IMR-90 (cell line): ENCODE data around the gene PIGP. TPM values are rescaled to one million over a fixed set of nuclear protein-coding genes. Genes with fewer than 3 reads are reported as not detected.

Experiments used
- ATAC-seq: fragments of 200-7000 bp; cut with Tn5 transposase; 2 replicates; pipeline ENCODE4 v1.9.1; 2020; ENCODE audit warnings: low read depth, mild to moderate bottlenecking, moderate library complexity
- BruUV-seq: library from RNA; stranded (reverse); fragments of 400-500 nt; replicated peaks from 2 replicates; lab custom pipeline; 2021; lab: Mats Ljungman, UMichigan
- CTCF ChIA-PET: fragments of 300-600 bp; formaldehyde crosslinking; extraction: SDS; loops from one replicate; lab custom pipeline; 2021; ENCODE audit warnings: antibody characterized with exemption; lab: Yijun Ruan, JAX
- POLR2A ChIA-PET: fragments of 300-600 bp; sonication (Branson Sonifier 250); formaldehyde crosslinking; loops from one replicate; lab custom pipeline; 2022; ENCODE audit warnings: antibody characterized with exemption; ENCODE audit not compliant: unreplicated experiment; lab: Charles Lee
- DNase-seq: peaks from one replicate; pipeline ENCODE4 v3.0.0; 2013
- H2AFZ ChIP-seq: replicated peaks from 2 replicates; pipeline ENCODE3; 2013; ENCODE audit warnings: low read length, mild to moderate bottlenecking; ENCODE audit not compliant: poor library complexity
- H2AK5ac ChIP-seq: 2 replicates; pipeline ENCODE4 v1.6.1; 2013; ENCODE audit warnings: low read depth, low read length, inconsistent platforms
- H2AK9ac ChIP-seq: replicated peaks from 2 replicates; pipeline ENCODE3; 2013; ENCODE audit warnings: mild to moderate bottlenecking, low read depth, low read length, moderate library complexity; ENCODE audit not compliant: poor library complexity
- H2BK120ac ChIP-seq: 2 replicates; pipeline ENCODE4 v1.6.1; 2013; ENCODE audit warnings: low read depth, low read length, inconsistent platforms
- H2BK15ac ChIP-seq: 3 replicates; pipeline ENCODE4 v1.6.1; 2013; ENCODE audit warnings: low read depth, low read length, inconsistent platforms
- H2BK20ac ChIP-seq: 2 replicates; pipeline ENCODE4 v1.6.1; 2013; ENCODE audit warnings: low read depth, mild to moderate bottlenecking, inconsistent platforms, low read length, moderate library complexity
- H2BK5ac ChIP-seq: 2 replicates; pipeline ENCODE4 v1.6.1; 2013; ENCODE audit warnings: mild to moderate bottlenecking, low read depth, low read length, inconsistent platforms; ENCODE audit not compliant: poor library complexity, severe bottlenecking
- H3K14ac ChIP-seq: replicated peaks from 2 replicates; pipeline ENCODE4 v1.6.1; 2013; ENCODE audit warnings: low read depth, low read length, inconsistent platforms
- H3K18ac ChIP-seq: 2 replicates; pipeline ENCODE4 v1.6.1; 2013; ENCODE audit warnings: low read depth, low read length, control low read depth
- H3K23ac ChIP-seq: 2 replicates; pipeline ENCODE4 v1.6.1; 2013; ENCODE audit warnings: low read depth, low read length, inconsistent platforms
- H3K27ac ChIP-seq: 2 replicates; pipeline ENCODE4 v1.5.1; 2013; ENCODE audit warnings: mild to moderate bottlenecking, control low read depth, low read length; ENCODE audit not compliant: insufficient read depth
- H3K27me3 ChIP-seq: 2 replicates; pipeline ENCODE4 v1.6.1; 2013; ENCODE audit warnings: low read length; ENCODE audit not compliant: control insufficient read depth, insufficient read depth
- H3K36me3 ChIP-seq: 2 replicates; pipeline ENCODE4 v1.6.1; 2013; ENCODE audit warnings: low read length, mixed read lengths; ENCODE audit not compliant: control insufficient read depth, insufficient read depth
- H3K4ac ChIP-seq: 2 replicates; pipeline ENCODE4 v1.6.1; 2013; ENCODE audit warnings: low read depth, low read length, inconsistent platforms
- H3K4me1 ChIP-seq: 2 replicates; pipeline ENCODE4 v1.6.1; 2013; ENCODE audit warnings: low read length, mixed read lengths; ENCODE audit not compliant: control insufficient read depth, insufficient read depth
- H3K4me2 ChIP-seq: 2 replicates; pipeline ENCODE4 v1.6.1; 2013; ENCODE audit warnings: low read depth, mild to moderate bottlenecking, control low read depth, low read length, moderate library complexity
- H3K4me3 ChIP-seq: 2 replicates; pipeline ENCODE4 v1.5.1; 2013; ENCODE audit warnings: low read depth, mild to moderate bottlenecking, control low read depth, low read length, moderate library complexity; ENCODE audit not compliant: insufficient read depth
- H3K56ac ChIP-seq: 2 replicates; pipeline ENCODE4 v1.6.1; 2013; ENCODE audit warnings: low read length, inconsistent platforms; ENCODE audit not compliant: insufficient read depth; ENCODE audit errors: extremely low read depth
- H3K79me1 ChIP-seq, 2 experiments: 2 replicates each; pipeline ENCODE4 v1.6.1; 2013; ENCODE audit warnings: low read length in 2 of 2, inconsistent platforms in 1 of 2, low read depth in 1 of 2
- H3K9ac ChIP-seq: 2 replicates; pipeline ENCODE4 v1.6.1; 2013; ENCODE audit warnings: low read depth, low read length, control low read depth
- H3K9me1 ChIP-seq: 2 replicates; pipeline ENCODE4 v1.6.1; 2013; ENCODE audit warnings: low read length, inconsistent platforms; ENCODE audit not compliant: insufficient read depth
- H3K9me3 ChIP-seq: 2 replicates; pipeline ENCODE4 v1.6.1; 2013; ENCODE audit warnings: low read length; ENCODE audit not compliant: control insufficient read depth, insufficient read depth
- H4K20me1 ChIP-seq: 2 replicates; pipeline ENCODE4 v1.6.1; 2013; ENCODE audit warnings: low read length, inconsistent platforms; ENCODE audit not compliant: insufficient read depth
- H4K5ac ChIP-seq: 2 replicates; pipeline ENCODE4 v1.6.1; 2013; ENCODE audit warnings: mild to moderate bottlenecking, low read depth, low read length, control low read depth
- H4K8ac ChIP-seq, 2 experiments: 2 replicates each; pipeline ENCODE4 v1.6.1; 2013; ENCODE audit warnings: low read depth in 2 of 2, low read length in 2 of 2, control low read depth in 1 of 2, inconsistent platforms in 1 of 2
- H4K91ac ChIP-seq: 2 replicates; pipeline ENCODE4 v1.6.1; 2013; ENCODE audit warnings: low read depth, low read length, inconsistent platforms; ENCODE audit not compliant: insufficient read depth
- BHLHE40 ChIP-seq: fragments of 150-350 bp; IDR thresholded peaks from 2 replicates; pipeline ENCODE4 v1.6.1; 2016; ENCODE audit warnings: mild to moderate bottlenecking, low read depth, low read length
- CEBPB ChIP-seq: IDR thresholded peaks from 2 replicates; pipeline ENCODE4 v1.6.1; 2012; ENCODE audit warnings: low read depth, low read length, improper control_type of control experiment
- CHD1 ChIP-seq: IDR thresholded peaks from 2 replicates; pipeline ENCODE4 v1.6.1; 2012; ENCODE audit warnings: low read depth, low read length, improper control_type of control experiment
- CTCF ChIP-seq: conservative IDR thresholded peaks from 2 replicates; pipeline ENCODE4 v1.5.1; 2012; ENCODE audit warnings: mild to moderate bottlenecking, low read depth, low read length, improper control_type of control experiment
- ELK1 ChIP-seq: fragments of 150-350 bp; IDR thresholded peaks from 2 replicates; pipeline ENCODE4 v1.6.1; 2016; ENCODE audit warnings: low read depth, mild to moderate bottlenecking, low read length, moderate library complexity, borderline replicate concordance
- FOS ChIP-seq: fragments of 150-350 bp; IDR thresholded peaks from 2 replicates; pipeline ENCODE4 v1.6.1; 2016; ENCODE audit warnings: low read depth, low read length
- MAFK ChIP-seq: IDR thresholded peaks from 2 replicates; pipeline ENCODE4 v1.6.1; 2012; ENCODE audit warnings: low read depth, low read length, improper control_type of control experiment
- MAZ ChIP-seq: IDR thresholded peaks from 2 replicates; pipeline ENCODE4 v1.6.1; 2012; ENCODE audit warnings: low read depth, mild to moderate bottlenecking, low read length, improper control_type of control experiment, moderate library complexity, borderline replicate concordance
- MXI1 ChIP-seq: IDR thresholded peaks from 2 replicates; pipeline ENCODE4 v1.6.1; 2012; ENCODE audit warnings: low read depth, mild to moderate bottlenecking, low read length, moderate library complexity, borderline replicate concordance
- NFE2L2 ChIP-seq: fragments of 150-350 bp; IDR thresholded peaks from 2 replicates; pipeline ENCODE4 v1.6.1; 2016; ENCODE audit warnings: low read depth, mild to moderate bottlenecking, low read length
- POLR2A ChIP-seq: IDR thresholded peaks from 2 replicates; pipeline ENCODE4 v1.6.1; 2012; ENCODE audit warnings: mild to moderate bottlenecking, low read depth, low read length
- RAD21 ChIP-seq: IDR thresholded peaks from 2 replicates; pipeline ENCODE4 v1.6.1; 2012; ENCODE audit warnings: low read length, improper control_type of control experiment
- RCOR1 ChIP-seq: IDR thresholded peaks from 2 replicates; pipeline ENCODE4 v1.6.1; 2012; ENCODE audit warnings: mild to moderate bottlenecking, low read length, improper control_type of control experiment; ENCODE audit not compliant: insufficient replicate concordance
- RFX5 ChIP-seq: IDR thresholded peaks from 2 replicates; pipeline ENCODE4 v1.8.0; 2012; ENCODE audit warnings: low read depth, mild to moderate bottlenecking, low read length, moderate library complexity
- USF2 ChIP-seq: fragments of 150-350 bp; IDR thresholded peaks from 2 replicates; pipeline ENCODE4 v1.6.1; 2017; ENCODE audit warnings: mild to moderate bottlenecking, antibody characterized with exemption, low read length, low read depth
- WGBS, 2 experiments: methylation state at CpG; one replicate each; pipeline versions ENCODE4 v1.1.5 to v1.1.7; 2013; ENCODE audit warnings: missing lambda C conversion rate in 2 of 2; ENCODE audit not compliant: insufficient read length in 1 of 2; ENCODE audit errors: extremely low coverage in 2 of 2; 5-methylcytosine and 5-hydroxymethylcytosine counted together
- dilution Hi-C: fragments of 300-500 bp; cut with HindIII; formaldehyde crosslinking; loops from one replicate; pipeline ENCODE4 v1.14.3; 2018; ENCODE audit warnings: low sequenced_read_pairs; ENCODE audit not compliant: unreplicated experiment
- in situ Hi-C: fragments of 300-500 bp; cut with MboI; formaldehyde crosslinking; loops from 3 replicates; pipeline ENCODE4 v1.14.3; 2019; ENCODE audit warnings: low sequenced_read_pairs, inconsistent platforms, mixed read lengths
- intact Hi-C: fragments of 100-400 bp; cut with micrococcal nuclease; formaldehyde crosslinking; loops from 2 replicates; pipeline ENCODE4 v1.10.0; 2022
- polyA plus RNA-seq, 3 experiments: library from polyadenylated mRNA; depleted of rRNA; stranded (reverse); fragments of >200 nt; gene quantifications; 2 replicates each; pipeline ENCODE4 v1.2.3, GENCODE V29; 2012; ENCODE audit warnings: low replicate concordance in 1 of 3
- total RNA-seq: library from RNA; depleted of rRNA; stranded (reverse); fragments of >200 nt; gene quantifications from 2 replicates; pipeline ENCODE4 v1.2.3, GENCODE V29; 2012

The PIGP gene
- total and polyA plus RNA-seq, 2 of the 4 experiments (the other 2 are of a cell fraction) = 4.1 to 15.4 TPM

GRCh38 chr21:37060296-37060695 is 12.6 kb downstream of the PIGP start:
- Histone ChIP-seq H3K56ac (no peak overlapping the region), H3K79me1 (peaks cover 0 to 4% of the 10 kb centered on the region in 2 experiments; a peak in 1 of 4 replicates), H3K9ac (no peak overlapping the region), H2AK5ac (peak overlapping the region; percentile 95), H3K9me1 (peaks cover 19% of the 10 kb centered on the region), H4K5ac (0 out of 2 replicates have a peak overlapping the region, but pooled peaks have one; percentile 9), H2AK9ac (peak overlapping the region; percentile 74), H2BK120ac (peak overlapping the region; percentile 68), H3K4me2 (peak overlapping the region; percentile 59; the same call in 1 of the 2 replicates), H3K4me3 (no peak overlapping the region), H2BK15ac (peak overlapping the region; percentile 56; the same call in 2 of the 3 replicates), H2BK5ac (peak overlapping the region; percentile 71), H2AFZ (peak overlapping the region; percentile 83), H3K4me1 (peaks cover 17% of the 10 kb centered on the region), H4K8ac (peak overlapping the region in 1 of 2 experiments; percentile 67; a peak in 2 of 4 replicates), H3K23ac (no peak overlapping the region), H3K27me3 (no peaks in the 10 kb centered on the region), H3K14ac (peak overlapping the region; percentile 42; the same call in 1 of the 2 replicates), H3K27ac (peak overlapping the region; percentile 4; the same call in 1 of the 2 replicates), H3K4ac (peak overlapping the region; percentile 71), H3K9me3 (no peaks in the 10 kb centered on the region), H4K20me1 (peaks cover 4% of the 10 kb centered on the region; the same call in 1 of the 2 replicates), H3K18ac (no peak overlapping the region), H3K36me3 (no peaks in the 10 kb centered on the region), H2BK20ac (peak overlapping the region; percentile 69; the same call in 1 of the 2 replicates), H4K91ac (peak overlapping the region; percentile 65)
- POLR2A ChIA-PET = interaction anchor here (0.5 kb wide), 1 partner anchor 45 kb away, joined by 12 read pairs; no protein-coding TSS in a partner anchor
- DNase-seq (peak; percentile 98), ATAC-seq (peak; percentile 96)
- 0% methylated on average over 1 of the region's 1 CpG; no CpG with 5 or more reads in 1 of the 2 experiments for WGBS, 2 experiments
- BruUV-seq = no TSS peak
- in situ Hi-C loops = no loop called here
- dilution Hi-C loops = no loop called here
- CTCF ChIA-PET = interaction anchor here (0.9 kb wide), 1 partner anchor 50 kb away, joined by 3 read pairs; no protein-coding TSS in a partner anchor
- intact Hi-C loops = no loop called here
- TF ChIP-seq USF2 (no peak; the same call in 1 of the 2 replicates), MXI1 (0 out of 2 replicates have a peak, but pooled peaks have one; percentile 9), BHLHE40 (no peak), RFX5 (no peak), FOS (peak; percentile 95), CEBPB (peak; percentile 86), POLR2A (no peak), CTCF (peak; percentile 23; the same call in 1 of the 2 replicates), ELK1 (no peak), NFE2L2 (peak; percentile 64; the same call in 1 of the 2 replicates), MAFK (peak; percentile 28; the same call in 1 of the 2 replicates), RCOR1 (no peak), MAZ (peak; percentile 33; the same call in 1 of the 2 replicates), CHD1 (no peak), RAD21 (no peak; the same call in 1 of the 2 replicates)
